GM19328 (cell line): ENCODE results near the gene CLCN1.

Experiments used
- ATAC-seq: cut with Tn5 transposase; IDR thresholded peaks from one replicate; pipeline ENCODE4 v1.9.1; 2021; ENCODE audit warnings: mild to moderate bottlenecking, moderate library complexity; ENCODE audit not compliant: unreplicated experiment

CLCN1 gene

DNA sequence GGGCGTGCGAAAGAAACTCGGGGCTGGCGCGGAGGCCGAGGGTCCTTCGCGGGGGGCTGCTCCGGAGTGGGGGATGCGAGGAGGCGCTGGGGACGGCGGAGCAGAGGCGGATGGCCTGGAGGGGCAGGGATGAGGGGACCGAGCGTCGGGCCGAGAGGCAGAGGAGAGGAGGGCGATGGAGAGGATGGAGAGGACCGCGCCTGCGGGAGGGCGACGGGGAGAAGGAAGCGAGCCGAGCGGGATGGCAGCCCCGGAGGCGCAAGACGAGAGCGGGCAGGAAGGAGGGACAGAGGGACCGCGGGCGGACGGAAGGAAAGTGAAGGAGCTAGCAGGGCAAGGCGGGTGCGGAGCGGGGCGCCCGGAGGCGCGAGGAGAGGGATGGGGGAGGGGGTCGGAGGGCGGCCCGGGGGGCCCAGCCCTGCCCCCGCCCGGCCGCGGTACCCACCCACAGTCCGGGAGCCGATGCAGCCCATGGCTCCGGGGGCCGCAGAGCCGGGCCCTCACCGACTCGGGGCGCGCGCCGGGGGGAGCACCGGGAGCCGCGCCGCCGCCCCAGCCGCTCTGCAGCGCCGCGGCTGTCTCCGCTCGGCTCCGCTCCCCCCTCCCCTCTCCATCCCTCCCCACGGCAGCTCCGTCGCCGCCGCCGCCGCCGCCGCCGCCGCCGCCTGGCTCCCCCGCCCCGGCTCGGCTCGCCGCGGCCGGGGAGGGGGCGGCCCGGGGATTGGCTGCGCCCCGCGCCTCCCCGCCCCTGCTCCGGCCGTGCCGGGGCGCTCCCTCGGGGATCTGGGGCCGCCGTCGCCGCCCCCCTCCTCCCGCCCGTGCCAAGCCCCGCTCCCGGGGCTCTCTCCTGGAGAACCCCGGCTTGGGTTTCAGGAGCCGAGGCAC, 46.5 kb downstream of the CLCN1 start, which contains the start of gene FAM131B:
FAM131B (minus strand) TSS at position 583 of the 885 bp plus-strand sequence; CDS start at position 473, 110 bp downstream.
- no peak for ATAC-seq

- ATAC-seq, result no peak
These were observed 47.4 kb downstream of the CLCN1 start for GRCh38 chr7:143363016-143363937.

GRCh38 chr7:143367972-143368371, 52.1 kb downstream of the CLCN1 start:
- ATAC-seq, result no peak

- ATAC-seq, result no peak
These were observed 52.5 kb downstream of the CLCN1 start for GRCh38 chr7:143368387-143368786.

- no peak for ATAC-seq
These were observed 54.1 kb downstream of the CLCN1 start for GRCh38 chr7:143369678-143370651.

DNA sequence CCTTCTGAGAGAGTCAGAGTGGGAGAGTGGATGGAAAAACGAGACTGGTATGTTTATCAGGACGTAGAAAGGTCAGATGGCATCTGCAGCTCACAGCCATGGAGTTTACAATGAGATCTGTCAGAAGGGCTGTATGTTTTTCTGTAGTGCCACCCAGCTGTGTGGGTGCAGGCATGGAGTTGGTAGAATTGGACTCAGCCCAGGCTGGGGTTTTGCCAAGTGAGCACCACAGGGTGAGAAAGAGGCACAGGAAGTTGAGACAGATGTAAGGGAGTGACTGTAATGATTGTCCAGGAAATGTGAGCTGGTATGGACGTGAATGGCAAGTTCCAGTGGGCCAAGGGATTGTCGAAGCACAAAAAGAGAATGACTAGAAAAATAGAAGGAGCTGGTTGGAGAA, 56.2 kb downstream of the CLCN1 start:
- ATAC-seq, result no peak

- no peak for ATAC-seq
These were observed 57.4 kb downstream of the CLCN1 start for GRCh38 chr7:143373255-143373794.

DNA sequence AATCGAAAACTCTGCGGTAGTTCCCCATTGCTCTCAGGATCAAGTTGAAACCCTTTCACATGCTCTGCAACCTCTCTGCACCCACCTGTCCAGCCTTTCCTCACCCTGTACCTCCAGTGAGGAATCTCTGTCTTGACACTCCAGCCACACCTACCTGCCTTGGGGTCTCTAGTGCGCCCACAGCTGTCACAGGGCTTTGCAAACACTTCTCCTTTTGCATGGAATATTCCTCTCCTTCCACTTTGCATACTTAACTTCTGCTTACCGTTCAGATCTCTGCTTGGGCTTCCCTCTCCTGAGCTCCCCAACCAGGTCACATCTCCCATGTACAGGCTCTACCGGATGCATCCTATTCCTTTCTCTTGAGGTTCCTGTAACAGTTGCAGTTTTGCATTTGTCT, 58.6 kb downstream of the CLCN1 start:
- no peak for ATAC-seq

DNA sequence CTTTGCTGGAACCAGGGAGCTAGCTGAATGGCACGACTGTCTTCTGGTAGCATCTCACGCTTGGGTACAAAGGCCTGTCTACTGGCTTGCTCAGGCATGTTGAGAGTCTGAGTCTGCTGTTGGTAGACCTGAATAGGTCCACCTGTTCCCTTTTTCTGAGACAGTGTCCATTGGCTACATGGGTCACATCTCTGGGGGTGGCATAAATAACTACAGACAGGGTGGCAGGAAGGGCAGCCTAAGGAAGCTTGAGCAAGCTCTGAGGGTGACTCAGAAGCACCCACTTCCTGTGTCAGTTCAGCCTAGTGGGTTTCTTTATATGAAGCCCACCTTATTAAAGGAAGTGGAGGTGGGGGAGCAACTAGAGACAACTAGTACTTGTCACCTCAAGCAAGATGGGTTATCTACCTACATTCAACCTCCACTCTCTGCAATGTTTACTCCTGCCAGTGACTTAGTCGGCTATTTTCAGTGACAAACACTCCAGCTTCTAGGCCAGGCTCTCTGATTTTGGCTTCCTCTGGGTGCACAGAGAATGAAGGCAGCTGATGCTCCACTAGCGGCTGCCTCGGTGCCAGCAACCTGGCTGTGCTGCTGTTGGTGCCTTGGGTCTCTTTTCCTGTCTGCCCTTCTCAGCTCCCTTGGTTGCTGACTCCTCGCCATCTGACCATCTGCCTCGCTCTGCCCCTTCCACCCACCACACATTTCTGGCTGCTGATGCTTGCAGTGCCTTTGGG, 59.6 kb downstream of the CLCN1 start:
- no peak for ATAC-seq

- no peak for ATAC-seq
These were observed 60.5 kb downstream of the CLCN1 start for GRCh38 chr7:143376396-143376795.

- ATAC-seq, result no peak
These were observed 63.8 kb downstream of the CLCN1 start for GRCh38 chr7:143379611-143380259.

DNA sequence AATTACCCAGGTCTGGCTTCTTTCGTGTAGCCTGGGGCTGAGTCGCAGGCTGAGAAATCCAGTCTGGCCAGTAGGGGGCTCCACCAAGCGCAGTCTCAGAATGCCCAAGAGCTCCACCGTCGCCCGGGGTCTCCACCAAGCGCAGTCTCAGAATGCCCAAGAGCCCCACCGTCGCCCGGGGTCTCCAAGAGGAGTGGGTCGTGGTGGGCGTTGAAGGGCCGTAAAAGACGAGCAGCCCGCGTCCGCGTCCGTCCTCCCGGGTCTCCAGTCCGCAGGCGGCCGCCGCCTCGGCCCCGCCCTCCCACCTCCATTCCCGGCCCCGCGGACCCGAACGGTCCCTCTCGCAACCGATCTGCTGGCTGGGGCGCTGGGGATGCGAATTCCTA, 64.3 kb downstream of the CLCN1 start:
- ATAC-seq, result peak; percentile 43

GRCh38 chr7:143380646-143381426, 64.9 kb downstream of the CLCN1 start, which contains the start of gene ZYX:
ZYX (plus strand) TSS chr7:143381345; CDS start chr7:143381572, 227 bp downstream.
- ATAC-seq, result peak; percentile 82

GRCh38 chr7:143381427-143382125, 65.7 kb downstream of the CLCN1 start:
- peak; percentile 14 for ATAC-seq

- no peak for ATAC-seq
These were observed 66.3 kb downstream of the CLCN1 start for GRCh38 chr7:143382126-143382790.

DNA sequence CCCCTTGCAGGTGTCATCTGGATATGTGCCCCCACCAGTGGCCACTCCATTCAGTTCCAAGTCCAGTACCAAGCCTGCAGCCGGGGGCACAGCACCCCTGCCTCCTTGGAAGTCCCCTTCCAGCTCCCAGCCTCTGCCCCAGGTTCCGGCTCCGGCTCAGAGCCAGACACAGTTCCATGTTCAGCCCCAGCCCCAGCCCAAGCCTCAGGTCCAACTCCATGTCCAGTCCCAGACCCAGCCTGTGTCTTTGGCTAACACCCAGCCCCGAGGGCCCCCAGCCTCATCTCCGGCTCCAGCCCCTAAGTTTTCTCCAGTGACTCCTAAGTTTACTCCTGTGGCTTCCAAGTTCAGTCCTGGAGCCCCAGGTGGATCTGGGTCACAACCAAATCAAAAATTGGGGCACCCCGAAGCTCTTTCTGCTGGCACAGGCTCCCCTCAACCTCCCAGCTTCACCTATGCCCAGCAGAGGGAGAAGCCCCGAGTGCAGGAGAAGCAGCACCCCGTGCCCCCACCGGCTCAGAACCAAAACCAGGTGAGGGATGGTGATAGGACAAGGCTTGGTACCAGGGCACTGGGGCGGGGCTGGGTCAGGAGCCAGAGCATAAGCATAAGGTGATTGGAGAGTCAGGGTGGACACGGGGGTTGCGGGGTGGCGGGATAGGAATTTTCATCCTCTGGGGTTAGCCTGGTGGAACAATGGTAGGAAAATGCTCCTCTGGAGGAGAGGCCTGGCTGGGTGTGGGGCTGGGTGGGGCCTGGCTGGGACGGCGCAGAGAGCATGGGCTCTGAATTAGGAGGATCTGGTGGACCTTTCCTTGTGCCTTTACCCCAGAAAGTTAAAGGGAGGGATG, 67.1 kb downstream of the CLCN1 start:
- no peak for ATAC-seq
